ENCODE measurements around the gene STARD3.

STARD3 gene

GRCh38 chr17:39661744-39662541, 25.0 kb downstream of the STARD3 start:
- H3K27ac ChIP-seq: no peak overlapping the region
- H3K27me3 ChIP-seq (ENCODE audit: insufficient read depth, low read depth): no peaks in the 10 kb centered on the region
- no peaks in the 10 kb centered on the region for H3K79me2 ChIP-seq (ENCODE audit: insufficient read depth, low read depth)
- no peak overlapping the region for H3K4me2 ChIP-seq
- TF ChIP-seq, protein P1, sequence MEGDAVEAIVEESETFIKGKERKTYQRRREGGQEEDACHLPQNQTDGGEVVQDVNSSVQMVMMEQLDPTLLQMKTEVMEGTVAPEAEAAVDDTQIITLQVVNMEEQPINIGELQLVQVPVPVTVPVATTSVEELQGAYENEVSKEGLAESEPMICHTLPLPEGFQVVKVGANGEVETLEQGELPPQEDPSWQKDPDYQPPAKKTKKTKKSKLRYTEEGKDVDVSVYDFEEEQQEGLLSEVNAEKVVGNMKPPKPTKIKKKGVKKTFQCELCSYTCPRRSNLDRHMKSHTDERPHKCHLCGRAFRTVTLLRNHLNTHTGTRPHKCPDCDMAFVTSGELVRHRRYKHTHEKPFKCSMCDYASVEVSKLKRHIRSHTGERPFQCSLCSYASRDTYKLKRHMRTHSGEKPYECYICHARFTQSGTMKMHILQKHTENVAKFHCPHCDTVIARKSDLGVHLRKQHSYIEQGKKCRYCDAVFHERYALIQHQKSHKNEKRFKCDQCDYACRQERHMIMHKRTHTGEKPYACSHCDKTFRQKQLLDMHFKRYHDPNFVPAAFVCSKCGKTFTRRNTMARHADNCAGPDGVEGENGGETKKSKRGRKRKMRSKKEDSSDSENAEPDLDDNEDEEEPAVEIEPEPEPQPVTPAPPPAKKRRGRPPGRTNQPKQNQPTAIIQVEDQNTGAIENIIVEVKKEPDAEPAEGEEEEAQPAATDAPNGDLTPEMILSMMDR (conservative IDR thresholded peaks at IDR 0.05; ENCODE audit: low read depth, low read length): no peak
- H2AFZ ChIP-seq (ENCODE audit: low read depth): no peak overlapping the region
- H3K36me3 ChIP-seq (ENCODE audit: insufficient read depth): no peaks in the 10 kb centered on the region
- no peak overlapping the region for H3K4me3 ChIP-seq (IDR thresholded peaks at IDR 0.05; ENCODE audit: insufficient read depth, low read depth, low read length)
- no peak overlapping the region for H3K9ac ChIP-seq
- H3K4me1 ChIP-seq (ENCODE audit: low read depth, poor library complexity, severe bottlenecking): no peaks in the 10 kb centered on the region
- H4K20me1 ChIP-seq (ENCODE audit: insufficient read depth): no peaks in the 10 kb centered on the region

GRCh38 chr17:39662551-39663339, 25.8 kb downstream of the STARD3 start:
- no peak overlapping the region for H3K27ac ChIP-seq
- H3K36me3 ChIP-seq (ENCODE audit: insufficient read depth): no peaks in the 10 kb centered on the region
- no peaks in the 10 kb centered on the region for H3K79me2 ChIP-seq (ENCODE audit: insufficient read depth, low read depth)
- TF ChIP-seq, protein P1 (conservative IDR thresholded peaks at IDR 0.05; ENCODE audit: low read depth, low read length): no peak
- H3K4me3 ChIP-seq (IDR thresholded peaks at IDR 0.05; ENCODE audit: insufficient read depth, low read depth, low read length): no peak overlapping the region
- H3K9ac ChIP-seq: no peak overlapping the region
- no peaks in the 10 kb centered on the region for H3K27me3 ChIP-seq (ENCODE audit: insufficient read depth, low read depth)
- no peak overlapping the region for H2AFZ ChIP-seq (ENCODE audit: low read depth)
- no peaks in the 10 kb centered on the region for H4K20me1 ChIP-seq (ENCODE audit: insufficient read depth)
- H3K4me2 ChIP-seq: no peak overlapping the region
- no peaks in the 10 kb centered on the region for H3K4me1 ChIP-seq (ENCODE audit: low read depth, poor library complexity, severe bottlenecking)

GRCh38 chr17:39663340-39663687, 26.4 kb downstream of the STARD3 start:
- Histone ChIP-seq H4K20me1 (ENCODE audit: insufficient read depth) (no peaks in the 10 kb centered on the region), H3K27ac (no peak overlapping the region), H3K9ac (no peak overlapping the region), H3K4me3 (IDR thresholded peaks at IDR 0.05; ENCODE audit: insufficient read depth, low read depth, low read length) (no peak overlapping the region), H2AFZ (ENCODE audit: low read depth) (no peak overlapping the region), H3K79me2 (ENCODE audit: insufficient read depth, low read depth) (no peaks in the 10 kb centered on the region), H3K4me1 (ENCODE audit: low read depth, poor library complexity, severe bottlenecking) (no peaks in the 10 kb centered on the region), H3K36me3 (ENCODE audit: insufficient read depth) (no peaks in the 10 kb centered on the region), H3K4me2 (no peak overlapping the region), H3K27me3 (ENCODE audit: insufficient read depth, low read depth) (no peaks in the 10 kb centered on the region)
- TF ChIP-seq, protein P1 (conservative IDR thresholded peaks at IDR 0.05; ENCODE audit: low read depth, low read length): no peak

DNA sequence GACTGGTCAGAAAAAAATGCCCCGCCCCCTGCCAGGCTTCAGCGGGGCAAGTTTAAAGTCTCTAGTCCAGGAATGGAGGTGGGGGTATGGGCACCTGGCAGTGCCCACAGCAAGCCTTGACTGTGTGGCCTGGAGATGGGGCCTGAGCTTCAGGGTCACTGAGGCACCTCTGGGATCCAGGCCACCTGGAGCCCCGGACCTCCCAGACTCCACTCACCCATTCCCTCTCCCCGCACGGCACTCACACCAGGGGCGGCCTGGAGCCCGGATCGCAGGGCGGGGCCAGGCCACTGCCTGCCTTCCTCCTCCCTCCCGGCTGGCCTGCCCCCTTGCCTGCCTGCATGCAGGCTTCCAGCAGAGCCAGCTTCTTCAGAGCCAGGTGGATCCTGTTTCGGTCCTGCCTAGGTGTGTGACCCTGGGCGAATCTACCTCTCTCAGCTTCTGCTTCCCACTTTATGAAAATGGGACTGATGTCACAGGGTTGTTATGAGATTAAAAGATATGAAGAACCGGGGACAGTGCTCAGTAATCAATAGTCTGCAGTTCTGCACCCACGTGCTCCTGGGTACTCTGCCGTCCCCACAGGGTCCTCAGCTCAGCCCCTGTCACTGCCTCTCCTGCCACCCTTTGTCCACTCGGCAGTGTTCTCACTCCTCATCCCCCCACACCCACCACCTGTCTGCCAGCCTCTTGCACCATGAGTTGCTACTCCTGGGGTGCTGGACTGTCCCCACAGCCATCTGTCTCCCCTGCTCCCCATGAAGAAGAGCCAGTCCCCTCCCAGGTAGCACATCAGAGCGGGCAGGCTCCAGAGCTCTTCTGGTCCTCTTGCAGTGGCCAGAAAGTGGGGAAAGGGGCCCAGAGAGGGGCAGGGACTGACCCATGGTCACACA, 27.0 kb downstream of the STARD3 start:
- Histone ChIP-seq H3K27ac (no peak overlapping the region), H4K20me1 (ENCODE audit: insufficient read depth) (no peaks in the 10 kb centered on the region), H3K4me1 (ENCODE audit: low read depth, poor library complexity, severe bottlenecking) (no peaks in the 10 kb centered on the region), H3K4me2 (no peak overlapping the region), H3K4me3 (IDR thresholded peaks at IDR 0.05; ENCODE audit: insufficient read depth, low read depth, low read length) (no peak overlapping the region), H3K9ac (no peak overlapping the region), H3K27me3 (ENCODE audit: insufficient read depth, low read depth) (peaks cover 4% of the 10 kb centered on the region; the same call in 1 of the 2 replicates), H3K79me2 (ENCODE audit: insufficient read depth, low read depth) (no peaks in the 10 kb centered on the region), H3K36me3 (ENCODE audit: insufficient read depth) (no peaks in the 10 kb centered on the region), H2AFZ (ENCODE audit: low read depth) (no peak overlapping the region)
- TF ChIP-seq, protein P1 (conservative IDR thresholded peaks at IDR 0.05; ENCODE audit: low read depth, low read length): no peak
